Psoas muscle (tissue), 8 donors: ENCODE measurements around the gene DDX24. TPM values are rescaled to one million over a fixed set of nuclear protein-coding genes. Genes with fewer than 3 reads are reported as not detected.

ENCODE experiments used
- ATAC-seq, 4 donors: fragments of 200-7000 bp; cut with Tn5 transposase; one replicate each; pipeline ENCODE4 v1.9.1; 2020; ENCODE audit warnings: moderate library complexity in 3 of 4, mild to moderate bottlenecking in 2 of 4
- DNase-seq, 2 donors: peaks; one replicate each; pipeline ENCODE4 v3.0.0-alpha.2; 2020
- H3K27ac ChIP-seq: fragments of 200-600 bp; one replicate; pipeline ENCODE4 v1.8.0; 2022
- H3K27me3 ChIP-seq, 3 donors: fragments of 200-600 bp in 1 of 3; one replicate each; pipeline versions ENCODE4 v1.6.1 to v1.8.0; 2013 to 2022; ENCODE audit warnings: low read length in 2 of 3, mild to moderate bottlenecking in 2 of 3, moderate library complexity in 1 of 3; ENCODE audit not compliant: insufficient read depth in 3 of 3
- H3K36me3 ChIP-seq, 2 donors: fragments of 200-600 bp in 1 of 2; one replicate each; pipeline versions ENCODE4 v1.6.1 to v1.8.0; 2013 to 2022; ENCODE audit warnings: low read depth in 1 of 2, mild to moderate bottlenecking in 1 of 2, moderate library complexity in 1 of 2; ENCODE audit not compliant: insufficient read depth in 1 of 2
- H3K4me1 ChIP-seq: fragments of 200-600 bp; one replicate; pipeline ENCODE4 v1.8.0; 2022
- H3K4me3 ChIP-seq: fragments of 200-600 bp; one replicate; pipeline ENCODE4 v1.8.0; 2022; ENCODE audit warnings: mild to moderate bottlenecking
- H3K9me3 ChIP-seq: fragments of 200-600 bp; one replicate; pipeline ENCODE4 v1.8.0; 2022
- WGBS, 3 donors: extraction: QIAGEN DNeasy Blood & Tissue Kit; methylation state at CpG; one replicate each; pipeline versions ENCODE4 v1.1.6 to v1.1.7; 2013; 5-methylcytosine and 5-hydroxymethylcytosine counted together
- intact Hi-C, 2 donors: fragments of 100-400 bp; cut with DNase I; formaldehyde crosslinking; loops; one replicate each; pipeline versions ENCODE4 v1.11.0 to v1.14.2; 2022
- polyA plus RNA-seq, 3 donors: library from polyadenylated mRNA; stranded (reverse); fragments of 200-250 nt; gene quantifications; one replicate each; pipeline ENCODE4 v1.2.3, GENCODE V29; 2013
- total RNA-seq, 4 donors: library from RNA; stranded (reverse); fragmentation: NEBNext Ultra II Directional in 2 of 4; extraction: Animal tissue kit (Norgen Biotek cat#: 25700) in 2 of 4; gene quantifications; one replicate each; pipeline versions ENCODE4 v1.2.1 to v1.2.4, GENCODE V29; 2021 to 2023
- TF ChIP-seq, protein P1 (sequence below): fragments of 200-600 bp; IDR thresholded peaks from one replicate; pipeline ENCODE4 v1.8.0; 2022; ENCODE audit warnings: antibody characterized with exemption
- donor health status: healthy with polysubstance abuse.
- donor health status: DM: no; HTN: no; CAD: no; lungs with moderate emphysema.
- donor health status: Bipolar disorder and iron deficiency.
- donor health status: healthy.
- donor health status: DM: yes; HTN: yes; CAD: no.
- donor health status: DM: no; HTN: no; CAD: no.
- donor health status: DM: no; HTN: no; CAD: no.
- donor health status: DM: yes; HTN: yes; CAD: no.

The DDX24 gene
- total and polyA plus RNA-seq, 7 donors, result 66.5 to 190 (median 145) TPM

DNA sequence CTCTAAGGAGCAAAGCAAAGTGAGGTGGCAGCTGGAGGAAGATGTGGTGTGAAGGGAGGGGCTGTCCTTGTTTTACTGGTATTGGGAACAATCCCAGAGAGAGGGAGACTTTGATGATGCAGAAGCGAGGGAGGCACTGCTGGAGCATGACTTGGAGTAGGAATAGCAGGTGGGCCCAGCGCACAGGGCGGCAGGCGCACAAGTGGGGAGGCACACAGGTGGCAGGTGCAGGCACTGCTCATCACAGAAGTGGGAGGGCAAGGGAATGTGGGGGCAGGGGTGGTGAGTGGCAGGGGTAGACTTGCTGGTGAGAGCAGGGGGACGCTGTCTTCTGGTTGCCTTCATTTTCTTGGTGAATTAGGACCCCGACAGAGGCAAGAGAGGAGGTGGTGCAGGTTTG, 18.0 kb upstream of the DDX24 start:
- 67 to 96% (median 86%) methylated on average over 6 of the region's 6 CpGs for WGBS, 3 donors
- no peak overlapping the region for H3K4me3 ChIP-seq
- intact Hi-C loops, result no loop called here
- H3K27me3 ChIP-seq, result no peaks in the 10 kb centered on the region
- peaks cover 0 to 16% of the 10 kb centered on the region in 2 donors for H3K36me3 ChIP-seq
- no peaks in the 10 kb centered on the region for H3K9me3 ChIP-seq
- TF ChIP-seq, protein P1, sequence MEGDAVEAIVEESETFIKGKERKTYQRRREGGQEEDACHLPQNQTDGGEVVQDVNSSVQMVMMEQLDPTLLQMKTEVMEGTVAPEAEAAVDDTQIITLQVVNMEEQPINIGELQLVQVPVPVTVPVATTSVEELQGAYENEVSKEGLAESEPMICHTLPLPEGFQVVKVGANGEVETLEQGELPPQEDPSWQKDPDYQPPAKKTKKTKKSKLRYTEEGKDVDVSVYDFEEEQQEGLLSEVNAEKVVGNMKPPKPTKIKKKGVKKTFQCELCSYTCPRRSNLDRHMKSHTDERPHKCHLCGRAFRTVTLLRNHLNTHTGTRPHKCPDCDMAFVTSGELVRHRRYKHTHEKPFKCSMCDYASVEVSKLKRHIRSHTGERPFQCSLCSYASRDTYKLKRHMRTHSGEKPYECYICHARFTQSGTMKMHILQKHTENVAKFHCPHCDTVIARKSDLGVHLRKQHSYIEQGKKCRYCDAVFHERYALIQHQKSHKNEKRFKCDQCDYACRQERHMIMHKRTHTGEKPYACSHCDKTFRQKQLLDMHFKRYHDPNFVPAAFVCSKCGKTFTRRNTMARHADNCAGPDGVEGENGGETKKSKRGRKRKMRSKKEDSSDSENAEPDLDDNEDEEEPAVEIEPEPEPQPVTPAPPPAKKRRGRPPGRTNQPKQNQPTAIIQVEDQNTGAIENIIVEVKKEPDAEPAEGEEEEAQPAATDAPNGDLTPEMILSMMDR, result no peak
- no peak overlapping the region for H3K27ac ChIP-seq
- no peak for ATAC-seq
- no peaks in the 10 kb centered on the region for H3K4me1 ChIP-seq
- no peak for DNase-seq

DNA sequence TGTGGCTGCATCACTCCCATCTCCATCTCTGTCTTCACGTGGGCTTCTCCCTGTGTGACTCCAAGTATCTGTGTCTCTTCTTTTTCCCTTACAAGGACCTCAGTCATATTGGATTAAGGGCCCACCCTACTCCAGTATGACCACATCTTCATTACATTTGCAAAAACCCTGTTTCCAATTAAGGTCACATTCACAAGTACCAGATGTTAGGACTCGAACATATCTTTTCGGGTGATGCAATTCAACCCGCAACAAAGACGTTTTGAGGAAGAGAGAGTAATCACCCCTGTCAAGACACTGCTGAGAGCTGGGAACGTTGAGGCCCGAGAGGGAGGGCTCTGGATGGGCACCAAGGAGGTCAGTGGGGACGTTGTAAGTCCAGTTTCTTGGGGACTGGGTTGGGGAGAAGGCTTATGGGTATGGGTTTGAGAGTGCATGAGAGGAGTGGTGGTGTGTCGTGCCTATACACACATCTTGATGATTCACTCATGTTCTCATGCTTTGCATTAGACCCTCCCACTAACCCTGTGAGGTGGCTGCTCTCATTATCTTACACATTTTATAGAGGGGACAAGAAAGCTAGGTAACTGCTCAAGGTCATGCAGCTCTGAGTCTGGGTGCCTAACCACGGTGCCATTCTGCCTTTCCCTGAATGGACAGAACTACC, 17.5 kb upstream of the DDX24 start:
- Histone ChIP-seq H3K4me1 (no peaks in the 10 kb centered on the region), H3K4me3 (no peak overlapping the region), H3K36me3 (peaks cover 0 to 16% of the 10 kb centered on the region in 2 donors), H3K27ac (no peak overlapping the region), H3K9me3 (no peaks in the 10 kb centered on the region), H3K27me3 (no peaks in the 10 kb centered on the region)
- WGBS, 3 donors, result 65 to 76% (median 73%) methylated on average over 10 of the region's 10 CpGs
- no peak for DNase-seq
- TF ChIP-seq, protein P1, result no peak
- intact Hi-C loops, result no loop called here
- ATAC-seq, result no peak

DNA sequence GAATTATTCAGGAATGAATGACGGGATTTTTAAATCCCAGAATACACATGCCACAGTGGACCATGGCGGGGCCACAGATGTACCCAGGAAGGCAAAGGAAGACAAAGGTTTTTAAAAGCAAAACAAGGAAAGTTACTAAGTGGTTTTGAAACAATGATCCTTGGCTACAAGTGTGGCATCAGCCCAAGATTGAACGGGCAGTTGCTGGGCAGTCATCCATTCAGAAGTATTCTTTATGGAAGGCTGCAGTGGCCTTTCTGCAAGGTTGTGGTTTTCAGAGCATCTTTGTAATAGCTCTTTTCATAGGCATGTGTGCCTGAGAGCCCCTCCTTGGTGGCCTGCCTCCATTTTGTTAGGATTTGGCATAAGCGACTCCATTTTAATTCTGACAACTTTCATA, 16.1 kb upstream of the DDX24 start:
- Histone ChIP-seq H3K27ac (no peak overlapping the region), H3K4me1 (no peaks in the 10 kb centered on the region), H3K27me3 (no peaks in the 10 kb centered on the region), H3K9me3 (no peaks in the 10 kb centered on the region), H3K36me3 (peaks cover 0 to 16% of the 10 kb centered on the region in 2 donors), H3K4me3 (no peak overlapping the region)
- TF ChIP-seq, protein P1, result no peak
- DNase-seq, result no peak
- 89 to 92% (median 91%) methylated on average over 4 of the region's 4 CpGs for WGBS, 3 donors
- intact Hi-C loops, result no loop called here
- ATAC-seq, result no peak

DNA sequence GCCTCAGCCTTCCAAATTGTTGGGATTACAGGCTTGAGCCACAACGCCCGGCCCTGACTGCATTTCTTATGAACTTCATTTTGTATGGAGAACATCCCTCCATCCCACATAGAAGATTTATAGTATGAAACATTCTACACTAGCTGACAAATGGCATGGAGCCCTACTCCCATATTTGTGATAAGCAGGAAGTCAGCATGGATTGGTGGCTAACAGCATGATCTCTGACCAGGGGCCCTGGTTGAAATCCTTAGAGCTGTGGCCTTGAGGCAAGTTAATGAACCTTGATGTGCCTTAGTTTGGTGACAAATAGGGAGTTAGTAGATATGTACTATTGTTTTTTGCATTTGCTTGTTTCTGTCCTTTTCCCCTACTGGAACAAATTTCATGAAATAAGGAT, 12.4 kb upstream of the DDX24 start:
- ATAC-seq (no peak), DNase-seq (no peak)
- H3K36me3 ChIP-seq, result peaks cover 0 to 13% of the 10 kb centered on the region in 2 donors
- H3K9me3 ChIP-seq, result no peaks in the 10 kb centered on the region
- intact Hi-C loops, result no loop called here
- no peaks in the 10 kb centered on the region for H3K27me3 ChIP-seq
- TF ChIP-seq, protein P1, result no peak
- H3K4me3 ChIP-seq, result no peak overlapping the region
- H3K27ac ChIP-seq, result no peak overlapping the region
- no peaks in the 10 kb centered on the region for H3K4me1 ChIP-seq
- 95 to 99% (median 95%) methylated on average over 2 of the region's 2 CpGs for WGBS, 3 donors

DNA sequence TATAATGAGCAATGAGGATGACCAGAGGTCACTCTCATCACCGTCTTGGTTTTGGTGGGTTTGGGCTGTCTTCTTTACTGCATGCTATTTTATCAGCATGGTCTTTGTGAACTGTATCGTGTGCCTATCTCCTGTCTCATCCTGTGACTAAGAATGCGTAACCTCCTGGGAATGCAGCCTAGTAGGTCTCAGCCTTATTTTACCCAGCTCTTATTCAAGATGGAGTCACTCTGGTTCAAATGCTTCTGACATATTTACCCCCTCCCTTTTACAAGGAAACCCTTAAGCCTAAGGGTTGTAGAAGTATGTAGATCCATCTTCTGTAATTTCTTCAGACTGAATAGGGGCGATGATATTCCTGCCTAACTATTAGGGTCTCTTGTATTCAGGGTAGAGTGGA, 8.5 kb upstream of the DDX24 start:
- Histone ChIP-seq H3K4me1 (no peaks in the 10 kb centered on the region), H3K9me3 (no peaks in the 10 kb centered on the region), H3K36me3 (no peaks in the 10 kb centered on the region), H3K27ac (no peak overlapping the region), H3K4me3 (no peak overlapping the region), H3K27me3 (no peaks in the 10 kb centered on the region)
- WGBS, 3 donors, result 89 to 98% (median 94%) methylated on average over 4 of the region's 4 CpGs
- ATAC-seq (no peak), DNase-seq (no peak)
- intact Hi-C loops, result no loop called here
- TF ChIP-seq, protein P1, result no peak
